ENCODE data around the gene ARHGAP31. TPM values are rescaled to one million over a fixed set of nuclear protein-coding genes. Genes with fewer than 3 reads are reported as not detected.

Gene ARHGAP31
- total and polyA plus RNA-seq, 2 experiments from 2014 or later = 1.2 to 4.3 TPM

DNA sequence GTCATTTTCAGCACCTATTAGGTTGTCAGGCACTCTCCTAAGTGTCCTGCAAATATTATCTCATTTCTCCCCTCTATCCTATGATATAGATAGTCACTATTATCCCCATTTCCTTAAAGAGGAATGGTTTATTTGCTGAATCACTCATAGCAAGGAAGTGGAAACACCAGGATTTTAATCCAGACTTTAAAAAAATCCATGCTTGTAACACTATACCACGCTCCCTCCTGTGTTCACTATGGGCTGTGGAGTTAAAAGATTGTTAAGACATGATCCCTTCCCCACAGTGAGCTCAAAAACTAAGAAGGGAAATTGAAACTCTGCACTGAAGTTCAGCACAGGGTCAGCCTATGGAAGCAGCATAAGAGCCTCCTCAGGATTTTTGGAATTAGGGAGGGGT, 109.0 kb downstream of the ARHGAP31 start (continued):
- TF ChIP-seq, protein P1, sequence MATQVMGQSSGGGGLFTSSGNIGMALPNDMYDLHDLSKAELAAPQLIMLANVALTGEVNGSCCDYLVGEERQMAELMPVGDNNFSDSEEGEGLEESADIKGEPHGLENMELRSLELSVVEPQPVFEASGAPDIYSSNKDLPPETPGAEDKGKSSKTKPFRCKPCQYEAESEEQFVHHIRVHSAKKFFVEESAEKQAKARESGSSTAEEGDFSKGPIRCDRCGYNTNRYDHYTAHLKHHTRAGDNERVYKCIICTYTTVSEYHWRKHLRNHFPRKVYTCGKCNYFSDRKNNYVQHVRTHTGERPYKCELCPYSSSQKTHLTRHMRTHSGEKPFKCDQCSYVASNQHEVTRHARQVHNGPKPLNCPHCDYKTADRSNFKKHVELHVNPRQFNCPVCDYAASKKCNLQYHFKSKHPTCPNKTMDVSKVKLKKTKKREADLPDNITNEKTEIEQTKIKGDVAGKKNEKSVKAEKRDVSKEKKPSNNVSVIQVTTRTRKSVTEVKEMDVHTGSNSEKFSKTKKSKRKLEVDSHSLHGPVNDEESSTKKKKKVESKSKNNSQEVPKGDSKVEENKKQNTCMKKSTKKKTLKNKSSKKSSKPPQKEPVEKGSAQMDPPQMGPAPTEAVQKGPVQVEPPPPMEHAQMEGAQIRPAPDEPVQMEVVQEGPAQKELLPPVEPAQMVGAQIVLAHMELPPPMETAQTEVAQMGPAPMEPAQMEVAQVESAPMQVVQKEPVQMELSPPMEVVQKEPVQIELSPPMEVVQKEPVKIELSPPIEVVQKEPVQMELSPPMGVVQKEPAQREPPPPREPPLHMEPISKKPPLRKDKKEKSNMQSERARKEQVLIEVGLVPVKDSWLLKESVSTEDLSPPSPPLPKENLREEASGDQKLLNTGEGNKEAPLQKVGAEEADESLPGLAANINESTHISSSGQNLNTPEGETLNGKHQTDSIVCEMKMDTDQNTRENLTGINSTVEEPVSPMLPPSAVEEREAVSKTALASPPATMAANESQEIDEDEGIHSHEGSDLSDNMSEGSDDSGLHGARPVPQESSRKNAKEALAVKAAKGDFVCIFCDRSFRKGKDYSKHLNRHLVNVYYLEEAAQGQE (IDR thresholded peaks at IDR 0.05; ENCODE audit: unreplicated experiment) = no peak
- TF ChIP-seq JUNB (IDR thresholded peaks at IDR 0.05; ENCODE audit: unreplicated experiment) (no peak), EZH2phosphoT487 (IDR thresholded peaks at IDR 0.05; ENCODE audit: unreplicated experiment) (no peak)
- TF ChIP-seq, protein P2, sequence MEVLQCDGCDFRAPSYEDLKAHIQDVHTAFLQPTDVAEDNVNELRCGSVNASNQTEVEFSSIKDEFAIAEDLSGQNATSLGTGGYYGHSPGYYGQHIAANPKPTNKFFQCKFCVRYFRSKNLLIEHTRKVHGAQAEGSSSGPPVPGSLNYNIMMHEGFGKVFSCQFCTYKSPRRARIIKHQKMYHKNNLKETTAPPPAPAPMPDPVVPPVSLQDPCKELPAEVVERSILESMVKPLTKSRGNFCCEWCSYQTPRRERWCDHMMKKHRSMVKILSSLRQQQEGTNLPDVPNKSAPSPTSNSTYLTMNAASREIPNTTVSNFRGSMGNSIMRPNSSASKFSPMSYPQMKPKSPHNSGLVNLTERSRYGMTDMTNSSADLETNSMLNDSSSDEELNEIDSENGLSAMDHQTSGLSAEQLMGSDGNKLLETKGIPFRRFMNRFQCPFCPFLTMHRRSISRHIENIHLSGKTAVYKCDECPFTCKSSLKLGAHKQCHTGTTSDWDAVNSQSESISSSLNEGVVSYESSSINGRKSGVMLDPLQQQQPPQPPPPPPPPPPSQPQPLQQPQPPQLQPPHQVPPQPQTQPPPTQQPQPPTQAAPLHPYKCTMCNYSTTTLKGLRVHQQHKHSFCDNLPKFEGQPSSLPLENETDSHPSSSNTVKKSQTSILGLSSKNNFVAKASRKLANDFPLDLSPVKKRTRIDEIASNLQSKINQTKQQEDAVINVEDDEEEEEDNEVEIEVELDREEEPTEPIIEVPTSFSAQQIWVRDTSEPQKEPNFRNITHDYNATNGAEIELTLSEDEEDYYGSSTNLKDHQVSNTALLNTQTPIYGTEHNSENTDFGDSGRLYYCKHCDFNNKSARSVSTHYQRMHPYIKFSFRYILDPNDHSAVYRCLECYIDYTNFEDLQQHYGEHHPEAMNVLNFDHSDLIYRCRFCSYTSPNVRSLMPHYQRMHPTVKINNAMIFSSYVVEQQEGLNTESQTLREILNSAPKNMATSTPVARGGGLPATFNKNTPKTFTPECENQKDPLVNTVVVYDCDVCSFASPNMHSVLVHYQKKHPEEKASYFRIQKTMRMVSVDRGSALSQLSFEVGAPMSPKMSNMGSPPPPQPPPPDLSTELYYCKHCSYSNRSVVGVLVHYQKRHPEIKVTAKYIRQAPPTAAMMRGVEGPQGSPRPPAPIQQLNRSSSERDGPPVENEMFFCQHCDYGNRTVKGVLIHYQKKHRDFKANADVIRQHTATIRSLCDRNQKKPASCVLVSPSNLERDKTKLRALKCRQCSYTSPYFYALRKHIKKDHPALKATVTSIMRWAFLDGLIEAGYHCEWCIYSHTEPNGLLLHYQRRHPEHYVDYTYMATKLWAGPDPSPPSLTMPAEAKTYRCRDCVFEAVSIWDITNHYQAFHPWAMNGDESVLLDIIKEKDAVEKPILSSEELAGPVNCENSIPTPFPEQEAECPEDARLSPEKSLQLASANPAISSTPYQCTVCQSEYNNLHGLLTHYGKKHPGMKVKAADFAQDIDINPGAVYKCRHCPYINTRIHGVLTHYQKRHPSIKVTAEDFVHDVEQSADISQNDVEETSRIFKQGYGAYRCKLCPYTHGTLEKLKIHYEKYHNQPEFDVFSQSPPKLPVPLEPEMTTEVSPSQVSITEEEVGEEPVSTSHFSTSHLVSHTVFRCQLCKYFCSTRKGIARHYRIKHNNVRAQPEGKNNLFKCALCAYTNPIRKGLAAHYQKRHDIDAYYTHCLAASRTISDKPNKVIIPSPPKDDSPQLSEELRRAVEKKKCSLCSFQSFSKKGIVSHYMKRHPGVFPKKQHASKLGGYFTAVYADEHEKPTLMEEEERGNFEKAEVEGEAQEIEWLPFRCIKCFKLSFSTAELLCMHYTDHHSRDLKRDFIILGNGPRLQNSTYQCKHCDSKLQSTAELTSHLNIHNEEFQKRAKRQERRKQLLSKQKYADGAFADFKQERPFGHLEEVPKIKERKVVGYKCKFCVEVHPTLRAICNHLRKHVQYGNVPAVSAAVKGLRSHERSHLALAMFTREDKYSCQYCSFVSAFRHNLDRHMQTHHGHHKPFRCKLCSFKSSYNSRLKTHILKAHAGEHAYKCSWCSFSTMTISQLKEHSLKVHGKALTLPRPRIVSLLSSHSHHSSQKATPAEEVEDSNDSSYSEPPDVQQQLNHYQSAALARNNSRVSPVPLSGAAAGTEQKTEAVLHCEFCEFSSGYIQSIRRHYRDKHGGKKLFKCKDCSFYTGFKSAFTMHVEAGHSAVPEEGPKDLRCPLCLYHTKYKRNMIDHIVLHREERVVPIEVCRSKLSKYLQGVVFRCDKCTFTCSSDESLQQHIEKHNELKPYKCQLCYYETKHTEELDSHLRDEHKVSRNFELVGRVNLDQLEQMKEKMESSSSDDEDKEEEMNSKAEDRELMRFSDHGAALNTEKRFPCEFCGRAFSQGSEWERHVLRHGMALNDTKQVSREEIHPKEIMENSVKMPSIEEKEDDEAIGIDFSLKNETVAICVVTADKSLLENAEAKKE (CRISPR knock-in tag; IDR thresholded peaks at IDR 0.05) = no peak

DNA sequence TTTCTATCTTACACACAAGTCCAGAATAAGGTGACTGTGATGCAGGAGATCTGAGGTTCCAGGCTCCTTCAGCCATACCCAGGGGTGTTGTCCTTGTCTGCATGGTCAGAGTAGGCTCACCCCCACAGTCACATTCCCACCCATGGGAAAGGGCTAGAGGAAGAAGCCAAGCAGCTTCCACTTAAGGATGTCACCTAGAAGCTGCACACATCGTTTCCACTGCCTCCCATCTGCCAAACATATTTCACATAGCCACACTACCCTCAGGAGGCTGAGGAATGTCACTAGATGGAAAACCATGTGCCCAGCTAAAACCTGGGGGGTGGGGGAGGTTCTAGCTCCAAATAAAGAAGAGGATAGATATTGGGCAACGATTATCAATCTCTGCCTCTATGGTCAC, 111.1 kb downstream of the ARHGAP31 start:
- Mint-ChIP-seq H3K36me3 (ENCODE audit: low read depth) (peaks cover 2% of the 10 kb centered on the region; the same call in 2 of the 3 replicates), H3K4me1 (peaks cover 24% of the 10 kb centered on the region), H3K4me3 (no peak overlapping the region), H3K9me3 (no peaks in the 10 kb centered on the region), H3K27ac (no peak overlapping the region), H3K27me3 (ENCODE audit: insufficient read depth, low read depth, poor library complexity) (peaks cover 2% of the 10 kb centered on the region)
- Histone ChIP-seq H3F3A (replicated peaks; ENCODE audit: low read depth) (peaks cover 4% of the 10 kb centered on the region), H3K4me1 (ENCODE audit: insufficient read depth) (peaks cover 31% of the 10 kb centered on the region), H3K79me2 (replicated peaks; ENCODE audit: insufficient read depth) (no peaks in the 10 kb centered on the region), H3K27ac (ENCODE audit: low read depth) (no peak overlapping the region), H4K20me1 (replicated peaks; ENCODE audit: insufficient read depth) (no peaks in the 10 kb centered on the region), H3K27me3 (ENCODE audit: insufficient read depth) (no peaks in the 10 kb centered on the region), H3K36me3 (ENCODE audit: insufficient read depth) (0 out of 2 replicates have a peak, but pooled peaks cover 2% of the 10 kb centered on the region), H3K4me3 (no peak overlapping the region), H2AFZ (no peak overlapping the region), H3K4me2 (no peak overlapping the region), H3K9me2 (ENCODE audit: insufficient read depth) (no peaks in the 10 kb centered on the region)
- DNase-seq (ENCODE audit: low spot score) (no peak), ATAC-seq (no peak)
- no peak for TF ChIP-seq NANOG (IDR thresholded peaks at IDR 0.05; ENCODE audit: borderline replicate concordance)
- TF ChIP-seq ZNF331 (CRISPR knock-in tag; IDR thresholded peaks at IDR 0.05; ENCODE audit: low read depth) = no peak
- TF ChIP-seq CREB1 (CRISPR knock-in tag; IDR thresholded peaks at IDR 0.05; ENCODE audit: low read depth) = no peak
- TF ChIP-seq, protein P3, sequence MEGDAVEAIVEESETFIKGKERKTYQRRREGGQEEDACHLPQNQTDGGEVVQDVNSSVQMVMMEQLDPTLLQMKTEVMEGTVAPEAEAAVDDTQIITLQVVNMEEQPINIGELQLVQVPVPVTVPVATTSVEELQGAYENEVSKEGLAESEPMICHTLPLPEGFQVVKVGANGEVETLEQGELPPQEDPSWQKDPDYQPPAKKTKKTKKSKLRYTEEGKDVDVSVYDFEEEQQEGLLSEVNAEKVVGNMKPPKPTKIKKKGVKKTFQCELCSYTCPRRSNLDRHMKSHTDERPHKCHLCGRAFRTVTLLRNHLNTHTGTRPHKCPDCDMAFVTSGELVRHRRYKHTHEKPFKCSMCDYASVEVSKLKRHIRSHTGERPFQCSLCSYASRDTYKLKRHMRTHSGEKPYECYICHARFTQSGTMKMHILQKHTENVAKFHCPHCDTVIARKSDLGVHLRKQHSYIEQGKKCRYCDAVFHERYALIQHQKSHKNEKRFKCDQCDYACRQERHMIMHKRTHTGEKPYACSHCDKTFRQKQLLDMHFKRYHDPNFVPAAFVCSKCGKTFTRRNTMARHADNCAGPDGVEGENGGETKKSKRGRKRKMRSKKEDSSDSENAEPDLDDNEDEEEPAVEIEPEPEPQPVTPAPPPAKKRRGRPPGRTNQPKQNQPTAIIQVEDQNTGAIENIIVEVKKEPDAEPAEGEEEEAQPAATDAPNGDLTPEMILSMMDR (conservative IDR thresholded peaks at IDR 0.05; ENCODE audit: low read depth in 2 of 2) = no peak
- no peak for TF ChIP-seq POLR2AphosphoS5 (IDR thresholded peaks at IDR 0.05; ENCODE audit: low read depth)
- TF ChIP-seq, protein P4, sequence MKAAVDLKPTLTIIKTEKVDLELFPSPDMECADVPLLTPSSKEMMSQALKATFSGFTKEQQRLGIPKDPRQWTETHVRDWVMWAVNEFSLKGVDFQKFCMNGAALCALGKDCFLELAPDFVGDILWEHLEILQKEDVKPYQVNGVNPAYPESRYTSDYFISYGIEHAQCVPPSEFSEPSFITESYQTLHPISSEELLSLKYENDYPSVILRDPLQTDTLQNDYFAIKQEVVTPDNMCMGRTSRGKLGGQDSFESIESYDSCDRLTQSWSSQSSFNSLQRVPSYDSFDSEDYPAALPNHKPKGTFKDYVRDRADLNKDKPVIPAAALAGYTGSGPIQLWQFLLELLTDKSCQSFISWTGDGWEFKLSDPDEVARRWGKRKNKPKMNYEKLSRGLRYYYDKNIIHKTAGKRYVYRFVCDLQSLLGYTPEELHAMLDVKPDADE (IDR thresholded peaks at IDR 0.05) = no peak

Measured in GM23338 (cell line).